ENCODE data around the gene FBXO44. TPM values are rescaled to one million over a fixed set of nuclear protein-coding genes. Genes with fewer than 3 reads are reported as not detected.

FBXO44 gene
- total RNA-seq, 1 experiment from 2014 or later = 22.6 TPM

DNA sequence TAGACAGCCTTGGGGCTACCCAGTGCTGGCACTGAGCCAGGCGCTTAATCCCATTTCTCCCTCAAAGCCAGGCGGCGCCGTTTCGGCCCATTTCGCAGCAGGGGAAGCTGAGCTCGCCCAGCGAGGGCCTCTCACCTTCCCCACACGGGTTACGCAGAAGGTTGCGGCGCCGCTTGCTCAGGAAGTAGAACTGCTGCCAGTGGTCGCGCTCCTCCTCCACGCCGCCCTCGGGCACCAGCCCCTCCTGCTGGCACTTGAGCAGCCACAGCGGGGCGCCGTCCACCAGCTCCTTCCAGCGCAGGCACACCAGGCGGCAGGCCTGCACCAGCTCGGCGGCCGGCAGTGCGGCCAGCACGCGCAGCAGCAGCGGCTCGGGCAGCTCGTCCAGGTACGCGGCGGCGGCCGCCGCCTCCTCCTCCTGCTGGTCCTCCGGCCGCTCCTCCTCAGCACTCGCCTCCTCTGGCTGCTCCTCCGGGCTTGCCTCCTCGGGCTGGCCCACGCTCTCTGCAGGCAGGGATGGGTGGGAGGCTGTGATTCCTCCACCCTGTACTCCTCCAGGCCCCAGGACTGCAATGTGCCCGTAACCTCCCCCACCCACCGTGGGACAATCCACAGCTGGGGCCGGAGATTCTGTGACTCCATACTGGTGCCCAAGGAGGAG is 4.2 kb upstream of the FBXO44 start:
- H3K4me1 Mint-ChIP-seq (ENCODE audit: low read depth, unreplicated experiment) = no peaks in the 10 kb centered on the region
- H3K9me3 Mint-ChIP-seq (ENCODE audit: unreplicated experiment) = no peaks in the 10 kb centered on the region
- no peak for DNase-seq
- BruUV-seq (replicated peaks) = no TSS peak
- Histone ChIP-seq H3K4me1 (peaks cover 8% of the 10 kb centered on the region), H3K36me3 (ENCODE audit: control insufficient read depth, insufficient read depth, low read length) (no peaks in the 10 kb centered on the region), H3K4me3 (ENCODE audit: low read depth, low read length) (no peak overlapping the region), H3K27me3 (replicated peaks; ENCODE audit: control insufficient read depth, insufficient read depth, low read length) (no peaks in the 10 kb centered on the region), H3K9me3 (no peaks in the 10 kb centered on the region)
- no peak overlapping the region for H3K4me3 Mint-ChIP-seq (ENCODE audit: unreplicated experiment)
- no peaks in the 10 kb centered on the region for H3K27me3 Mint-ChIP-seq (ENCODE audit: insufficient read depth, unreplicated experiment)
- H3K27ac Mint-ChIP-seq (ENCODE audit: unreplicated experiment) = peak overlapping the region; percentile 46
- TF ChIP-seq CTCF (IDR thresholded peaks at IDR 0.05; ENCODE audit: insufficient read depth in 1 of 2, low read depth in 1 of 2, low read length in 1 of 2, severe bottlenecking in 1 of 2, unreplicated experiment in 1 of 2) = no peak
- intact Hi-C loops (cut with micrococcal nuclease; ENCODE audit: unreplicated experiment) = loop anchor here (5.0 kb wide), 1 partner anchor 67 kb away; no protein-coding TSS in a partner anchor
- ChIA-PET POLR2A (no interaction called here), CTCF (interaction anchor here (1.4 kb wide), 1 partner anchor 69 kb away, joined by 3 read pairs; no protein-coding TSS in a partner anchor)
- H3K36me3 Mint-ChIP-seq (ENCODE audit: insufficient read depth, unreplicated experiment) = peaks cover 25% of the 10 kb centered on the region

DNA sequence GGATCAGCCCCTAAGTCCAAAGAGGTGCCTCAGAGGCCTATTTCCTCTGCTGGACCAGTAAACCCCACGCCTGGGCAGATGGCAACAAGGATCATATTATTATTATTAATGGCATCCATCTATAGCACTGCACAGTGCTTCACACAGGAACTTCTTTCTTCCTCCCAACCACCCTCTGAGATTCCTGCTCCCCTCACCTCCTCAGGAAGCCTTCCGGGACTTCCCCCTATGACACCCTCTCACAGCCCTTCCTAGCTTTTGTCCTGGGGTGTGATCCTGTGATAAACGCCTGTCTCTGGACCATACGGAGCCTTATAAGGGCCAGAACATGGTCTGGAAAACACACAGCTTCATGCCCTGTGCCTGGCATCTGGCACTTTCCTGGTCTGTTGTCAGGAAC is 3.7 kb upstream of the FBXO44 start:
- POLR2A ChIA-PET = no interaction called here
- CTCF ChIA-PET = no interaction called here
- peaks cover 25% of the 10 kb centered on the region for H3K36me3 Mint-ChIP-seq (ENCODE audit: insufficient read depth, unreplicated experiment)

More for the DNA sequence above, 3.7 kb upstream of the FBXO44 start:
- Histone ChIP-seq H3K27me3 (replicated peaks; ENCODE audit: control insufficient read depth, insufficient read depth, low read length) (no peaks in the 10 kb centered on the region), H3K4me1 (peaks cover 8% of the 10 kb centered on the region), H3K4me3 (ENCODE audit: low read depth, low read length) (no peak overlapping the region), H3K9me3 (no peaks in the 10 kb centered on the region), H3K36me3 (ENCODE audit: control insufficient read depth, insufficient read depth, low read length) (no peaks in the 10 kb centered on the region; the same call in 1 of the 2 replicates)
- intact Hi-C loops (cut with micrococcal nuclease; ENCODE audit: unreplicated experiment) = loop anchor here (5.0 kb wide), 1 partner anchor 66 kb away; no protein-coding TSS in a partner anchor
- Mint-ChIP-seq H3K4me1 (ENCODE audit: low read depth, unreplicated experiment) (no peaks in the 10 kb centered on the region), H3K27ac (ENCODE audit: unreplicated experiment) (no peak overlapping the region), H3K27me3 (ENCODE audit: insufficient read depth, unreplicated experiment) (no peaks in the 10 kb centered on the region), H3K4me3 (ENCODE audit: unreplicated experiment) (no peak overlapping the region), H3K9me3 (ENCODE audit: unreplicated experiment) (no peaks in the 10 kb centered on the region)
- no peak for DNase-seq
- BruUV-seq (replicated peaks) = no TSS peak
- TF ChIP-seq CTCF (IDR thresholded peaks at IDR 0.05; ENCODE audit: insufficient read depth in 1 of 2, low read depth in 1 of 2, low read length in 1 of 2, severe bottlenecking in 1 of 2, unreplicated experiment in 1 of 2) = no peak
